Activated CD4-positive, alpha-beta memory T cell treated with anti-CD3 and anti-CD28 coated beads for 36 hours (primary cell): ENCODE measurements around the gene ELP4. TPM values are rescaled to one million over a fixed set of nuclear protein-coding genes. Genes with fewer than 3 reads are reported as not detected.

ENCODE experiments used
- CTCF ChIA-PET: fragments of 350-600 bp; sonication (Branson Sonifier 250); formaldehyde crosslinking; loops from one replicate; lab custom pipeline; 2021; ENCODE audit warnings: antibody characterized with exemption, inconsistent platforms; lab: Charles Lee
- POLR2A ChIA-PET: fragments of 350-600 bp; sonication (Branson Sonifier 250); formaldehyde crosslinking; loops from one replicate; lab custom pipeline; 2021; ENCODE audit warnings: antibody characterized with exemption; lab: Charles Lee
- DNase-seq: peaks from one replicate; pipeline ENCODE4 v3.0.0-alpha.2; 2020
- H3K27ac Mint-ChIP-seq: one replicate; pipeline ENCODE4 v1.8.0; 2021; ENCODE audit warnings: mixed read lengths
- H3K27me3 Mint-ChIP-seq: one replicate; pipeline ENCODE4 v1.8.0; 2021; ENCODE audit warnings: mixed read lengths
- H3K36me3 Mint-ChIP-seq: one replicate; pipeline ENCODE4 v1.8.0; 2021; ENCODE audit warnings: mixed read lengths
- H3K4me1 Mint-ChIP-seq: one replicate; pipeline ENCODE4 v1.8.0; 2021; ENCODE audit warnings: low read depth, mixed read lengths
- H3K4me3 Mint-ChIP-seq: one replicate; pipeline ENCODE4 v1.8.0; 2021; ENCODE audit warnings: mild to moderate bottlenecking, mixed read lengths
- H3K9me3 Mint-ChIP-seq: one replicate; pipeline ENCODE4 v1.8.0; 2021; ENCODE audit warnings: mixed read lengths
- intact Hi-C: fragments of 100-400 bp; cut with micrococcal nuclease; formaldehyde crosslinking; loops from one replicate; pipeline ENCODE4 v1.15.1; 2023
- total RNA-seq, 2 experiments: library from RNA; stranded (reverse); gene quantifications; one replicate each; pipeline ENCODE4 v1.2.3, GENCODE V29; 2021

The ELP4 gene
- total RNA-seq, 2 experiments from 2014 or later: 18.3 to 18.5 TPM

DNA sequence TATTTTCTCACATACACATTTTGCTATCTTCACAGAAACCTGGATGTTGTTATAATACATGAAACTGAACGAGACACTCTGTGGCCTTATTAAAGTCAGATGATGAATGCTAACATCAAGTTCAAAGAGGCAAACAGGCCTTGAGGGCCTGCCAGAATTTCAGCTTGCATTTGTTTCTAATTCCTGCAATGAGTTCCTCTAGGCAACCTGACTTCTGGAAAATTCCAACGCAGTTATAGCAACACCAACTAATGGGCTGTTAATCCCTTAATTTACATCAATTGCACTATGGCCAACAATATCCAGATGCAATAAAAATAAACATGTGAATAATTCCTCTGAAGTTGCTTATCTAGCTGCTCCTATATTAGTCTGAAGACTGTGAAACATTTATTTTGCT, 282.5 kb downstream of the ELP4 start:
- intact Hi-C loops: no loop called here
- H3K4me3 Mint-ChIP-seq: no peak overlapping the region
- H3K27me3 Mint-ChIP-seq: peaks cover 38% of the 10 kb centered on the region
- no peak for DNase-seq
- H3K27ac Mint-ChIP-seq: no peak overlapping the region
- peaks cover 2% of the 10 kb centered on the region for H3K36me3 Mint-ChIP-seq
- H3K4me1 Mint-ChIP-seq: peaks cover 4% of the 10 kb centered on the region
- CTCF ChIA-PET: no interaction called here
- H3K9me3 Mint-ChIP-seq: no peaks in the 10 kb centered on the region
- POLR2A ChIA-PET: no interaction called here

DNA sequence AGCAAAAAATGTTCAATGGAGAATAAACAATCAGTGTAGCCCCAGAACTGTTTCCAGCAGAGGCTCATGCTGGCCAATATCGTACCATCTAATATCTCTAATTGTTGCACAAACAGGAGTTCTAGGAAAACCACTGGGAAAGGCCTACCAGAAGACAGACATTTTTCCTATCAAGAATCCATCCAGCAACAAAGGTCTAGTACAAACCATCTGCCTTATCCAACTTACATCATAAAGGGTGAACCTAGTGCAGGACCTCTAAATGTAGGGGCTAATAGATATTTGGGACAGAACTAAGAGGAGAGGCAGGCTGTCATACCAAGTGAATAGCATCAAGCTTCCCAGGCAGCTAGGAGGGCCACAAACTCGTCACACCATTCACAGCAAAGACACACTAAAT, 282.9 kb downstream of the ELP4 start:
- CTCF ChIA-PET: no interaction called here
- peaks cover 2% of the 10 kb centered on the region for H3K36me3 Mint-ChIP-seq
- no peaks in the 10 kb centered on the region for H3K9me3 Mint-ChIP-seq

DNA sequence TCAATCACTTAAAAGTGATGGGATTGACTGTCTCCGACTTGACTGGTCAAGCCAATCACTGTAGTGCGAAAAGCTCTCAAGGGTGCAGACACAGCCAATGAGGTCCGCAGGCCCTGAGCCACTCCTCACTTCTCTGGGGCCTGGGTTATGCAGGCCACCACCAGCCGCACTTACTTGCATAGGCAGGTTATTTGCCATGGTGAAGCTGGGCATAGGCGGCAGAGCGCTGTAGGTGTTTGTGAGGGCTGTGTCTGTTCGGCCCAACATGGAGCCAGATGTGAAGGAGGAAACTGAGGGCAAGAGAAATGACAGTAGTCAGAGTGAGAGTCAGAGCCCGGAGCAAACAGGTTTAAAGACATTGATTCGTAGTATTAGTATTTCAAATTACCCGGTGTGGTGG, 283.7 kb downstream of the ELP4 start:
- Mint-ChIP-seq H3K36me3 (peaks cover 5% of the 10 kb centered on the region), H3K9me3 (no peaks in the 10 kb centered on the region), H3K4me3 (no peak overlapping the region), H3K27me3 (peaks cover 45% of the 10 kb centered on the region), H3K27ac (no peak overlapping the region), H3K4me1 (peaks cover 11% of the 10 kb centered on the region)
- no peak for DNase-seq
- CTCF ChIA-PET: no interaction called here
- POLR2A ChIA-PET: no interaction called here
- intact Hi-C loops: no loop called here

More for the DNA sequence above, 282.9 kb downstream of the ELP4 start:
- H3K4me3 Mint-ChIP-seq: no peak overlapping the region
- intact Hi-C loops: no loop called here
- no peak for DNase-seq
- POLR2A ChIA-PET: no interaction called here
- peaks cover 40% of the 10 kb centered on the region for H3K27me3 Mint-ChIP-seq
- H3K27ac Mint-ChIP-seq: no peak overlapping the region
- peaks cover 7% of the 10 kb centered on the region for H3K4me1 Mint-ChIP-seq

DNA sequence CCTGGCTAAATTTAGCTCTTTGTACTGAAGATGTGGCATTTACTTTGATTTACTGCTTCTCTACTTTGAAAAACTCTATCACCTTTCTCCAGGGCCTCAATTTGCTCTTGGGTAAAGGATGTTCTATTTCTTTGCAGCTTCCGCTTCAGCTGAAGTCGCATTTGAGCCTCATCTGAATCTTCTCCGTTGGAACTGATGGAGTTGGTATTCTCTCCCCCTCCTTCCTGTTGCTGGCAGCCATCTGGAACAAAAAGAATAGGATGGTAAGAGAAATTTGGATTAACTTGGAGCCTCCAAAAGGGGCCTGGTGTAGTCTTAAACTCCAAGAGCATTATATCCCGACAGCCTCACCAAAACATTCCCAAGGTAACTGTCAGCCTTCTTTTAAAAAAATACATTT, 285.0 kb downstream of the ELP4 start:
- peaks cover 54% of the 10 kb centered on the region for H3K27me3 Mint-ChIP-seq
- H3K9me3 Mint-ChIP-seq: no peaks in the 10 kb centered on the region
- H3K4me1 Mint-ChIP-seq: peaks cover 21% of the 10 kb centered on the region
- intact Hi-C loops: no loop called here
- peaks cover 6% of the 10 kb centered on the region for H3K36me3 Mint-ChIP-seq
- POLR2A ChIA-PET: no interaction called here
- H3K4me3 Mint-ChIP-seq: no peak overlapping the region
- H3K27ac Mint-ChIP-seq: no peak overlapping the region
- no peak for DNase-seq
- CTCF ChIA-PET: no interaction called here

DNA sequence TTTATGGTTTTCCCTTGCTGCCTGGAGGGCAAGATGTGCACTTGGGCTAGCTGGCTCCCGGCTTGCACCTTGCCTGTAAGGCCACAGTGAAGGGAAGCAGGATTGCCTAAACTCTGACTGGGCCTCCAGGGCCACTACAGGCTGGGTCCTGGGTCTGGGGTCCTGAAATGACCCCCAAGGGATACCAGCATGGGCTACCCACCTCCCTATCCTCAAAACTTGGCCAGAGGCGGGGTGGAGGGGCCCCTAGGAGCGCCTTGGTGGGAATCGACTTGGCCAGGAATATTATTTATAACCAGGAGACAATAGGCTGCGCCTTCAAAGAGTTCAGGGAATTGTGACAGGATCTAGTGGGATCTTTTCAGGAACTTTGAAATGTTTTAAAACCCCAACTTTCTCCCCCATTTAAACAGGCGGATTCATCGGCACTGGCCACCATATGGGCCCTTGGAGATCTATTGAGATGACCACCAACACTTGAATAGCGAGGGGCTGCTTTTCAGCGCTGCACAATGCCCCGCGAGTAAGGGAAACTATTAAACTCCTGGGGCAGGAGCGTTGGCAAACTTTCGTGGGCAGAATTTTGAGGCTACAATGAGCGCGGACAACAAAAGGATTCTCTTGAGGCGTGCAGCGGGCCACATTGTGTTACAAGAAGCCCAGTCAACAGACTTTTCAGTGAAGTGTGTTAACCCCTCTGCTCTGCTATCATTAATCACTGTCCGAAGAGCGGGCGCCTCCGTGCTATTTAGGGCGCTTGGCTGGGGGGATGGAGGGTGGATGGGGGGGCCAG, 286.3 kb downstream of the ELP4 start:
- H3K36me3 Mint-ChIP-seq: peaks cover 18% of the 10 kb centered on the region
- H3K4me3 Mint-ChIP-seq: no peak overlapping the region
- peaks cover 59% of the 10 kb centered on the region for H3K27me3 Mint-ChIP-seq
- ChIA-PET POLR2A (no interaction called here), CTCF (no interaction called here)
- DNase-seq: no peak
- peaks cover 5% of the 10 kb centered on the region for H3K9me3 Mint-ChIP-seq
- intact Hi-C loops: loop anchor here (5.0 kb wide), 1 partner anchor 399 kb away; no protein-coding TSS in a partner anchor
- no peak overlapping the region for H3K27ac Mint-ChIP-seq
- H3K4me1 Mint-ChIP-seq: peaks cover 30% of the 10 kb centered on the region

DNA sequence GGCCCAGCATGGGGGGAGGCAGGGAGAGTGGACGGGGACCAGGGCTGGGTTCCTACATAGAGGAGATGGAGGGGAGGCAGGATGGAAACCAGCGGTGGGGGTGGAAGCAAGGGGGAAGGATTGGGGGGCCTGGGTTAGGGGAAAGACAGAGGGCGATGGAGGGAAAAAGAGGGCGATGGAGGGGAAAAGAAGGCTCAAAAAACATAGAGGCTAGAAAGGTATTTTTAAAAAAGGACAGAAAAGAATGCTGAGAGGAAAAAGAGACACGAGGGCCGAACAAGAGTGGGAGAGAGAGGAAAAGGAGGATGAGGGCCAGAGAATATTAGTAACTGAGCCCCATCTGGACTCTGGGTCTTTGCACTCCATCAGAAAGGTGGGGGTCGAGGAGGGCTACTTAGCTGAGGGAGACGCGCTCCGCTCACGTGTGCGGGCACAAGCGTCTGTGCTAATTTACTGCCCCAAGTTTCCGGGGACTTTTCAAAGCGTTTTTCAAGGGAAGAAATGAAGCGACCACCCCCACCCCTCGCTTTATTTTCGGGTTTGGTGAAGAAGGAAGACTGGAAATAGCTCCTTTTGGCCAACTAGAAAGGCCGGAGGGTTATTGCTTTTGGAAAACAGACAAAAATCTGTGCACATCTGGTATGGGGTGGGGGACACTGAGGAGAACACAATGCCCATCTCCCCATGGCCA, 287.1 kb downstream of the ELP4 start:
- ChIA-PET POLR2A (no interaction called here), CTCF (no interaction called here)
- H3K4me3 Mint-ChIP-seq: no peak overlapping the region
- H3K4me1 Mint-ChIP-seq: peaks cover 30% of the 10 kb centered on the region
- H3K36me3 Mint-ChIP-seq: peaks cover 23% of the 10 kb centered on the region
- peaks cover 5% of the 10 kb centered on the region for H3K9me3 Mint-ChIP-seq
- intact Hi-C loops: loop anchor here (5.0 kb wide), 1 partner anchor 399 kb away; no protein-coding TSS in a partner anchor
- no peak for DNase-seq
- no peak overlapping the region for H3K27ac Mint-ChIP-seq
- peaks cover 61% of the 10 kb centered on the region for H3K27me3 Mint-ChIP-seq

DNA sequence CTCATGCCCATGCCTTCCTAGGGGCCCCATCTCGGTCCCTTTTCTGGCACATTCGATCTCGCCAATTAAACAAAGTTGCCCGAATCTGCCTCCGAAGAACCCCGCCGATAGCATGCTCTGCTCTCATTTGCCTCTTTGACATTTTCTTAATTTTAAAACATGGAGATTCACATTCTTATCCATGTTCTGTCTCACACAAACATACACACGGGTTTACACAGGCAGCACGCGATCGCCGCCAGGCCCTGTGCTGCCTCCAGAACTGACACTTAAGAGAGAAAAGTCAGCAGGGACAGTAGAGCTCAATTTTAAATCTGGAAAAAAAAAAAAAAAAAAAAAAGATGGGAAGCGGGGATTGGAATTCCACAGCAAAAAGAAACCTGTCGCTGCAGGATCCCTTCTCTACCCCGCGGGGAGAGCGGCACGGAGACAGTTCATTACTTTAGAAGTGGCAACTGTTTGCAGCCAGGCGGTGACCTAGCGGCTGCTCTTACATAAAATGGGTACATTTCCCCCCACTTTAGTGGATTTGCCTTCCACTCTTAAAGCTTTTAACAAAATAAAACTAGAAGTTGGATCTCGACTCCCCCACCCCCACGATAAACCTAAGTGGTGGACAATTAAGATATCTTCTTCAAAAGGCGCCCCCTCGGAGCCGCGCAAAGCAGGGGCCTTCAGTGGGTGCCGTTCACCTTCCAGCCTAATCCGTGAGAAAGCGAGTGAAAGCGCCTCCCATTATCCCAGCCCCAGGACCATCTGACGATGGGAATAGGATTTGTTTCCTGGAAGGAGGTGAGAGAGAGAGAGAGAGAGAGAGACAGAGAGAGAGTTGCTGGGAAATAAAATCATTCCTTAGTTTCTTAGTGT, 287.9 kb downstream of the ELP4 start:
- intact Hi-C loops: loop anchor here (5.0 kb wide), 1 partner anchor 400 kb away; no protein-coding TSS in a partner anchor
- Mint-ChIP-seq H3K4me1 (peaks cover 30% of the 10 kb centered on the region), H3K27ac (no peak overlapping the region), H3K4me3 (peak overlapping the region; percentile 16), H3K36me3 (peaks cover 23% of the 10 kb centered on the region), H3K9me3 (peaks cover 5% of the 10 kb centered on the region), H3K27me3 (peaks cover 65% of the 10 kb centered on the region)
- ChIA-PET CTCF (no interaction called here), POLR2A (interaction anchor here (0.7 kb wide), 1 partner anchor 30 kb away, joined by 3 read pairs; no protein-coding TSS in a partner anchor)
- DNase-seq: no peak

DNA sequence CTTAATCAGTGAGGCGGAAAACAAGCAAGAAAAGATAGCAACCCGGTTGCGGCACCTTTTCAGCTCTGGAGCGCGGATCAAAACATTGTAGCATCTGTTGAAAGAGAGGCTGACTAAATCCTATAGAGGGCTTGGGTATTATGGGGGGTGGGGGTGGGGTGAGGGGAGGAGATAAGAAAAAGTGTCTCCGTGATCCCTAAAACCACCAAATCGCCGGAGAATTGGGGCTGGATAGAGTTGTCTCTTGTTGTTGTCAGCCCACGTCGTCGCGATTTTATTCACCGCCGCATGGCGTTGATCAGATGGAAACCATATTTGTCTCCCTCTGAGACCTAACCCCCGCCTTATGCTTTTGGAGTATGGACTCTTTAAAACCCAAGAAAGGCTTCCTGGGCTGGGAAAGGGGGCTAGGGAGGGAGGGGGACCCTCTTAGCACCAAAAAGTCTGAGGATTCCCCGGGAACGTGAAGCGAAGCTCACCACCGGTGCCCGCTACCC, 288.5 kb downstream of the ELP4 start:
- intact Hi-C loops: loop anchor here (5.0 kb wide), 1 partner anchor 401 kb away; no protein-coding TSS in a partner anchor

DNA sequence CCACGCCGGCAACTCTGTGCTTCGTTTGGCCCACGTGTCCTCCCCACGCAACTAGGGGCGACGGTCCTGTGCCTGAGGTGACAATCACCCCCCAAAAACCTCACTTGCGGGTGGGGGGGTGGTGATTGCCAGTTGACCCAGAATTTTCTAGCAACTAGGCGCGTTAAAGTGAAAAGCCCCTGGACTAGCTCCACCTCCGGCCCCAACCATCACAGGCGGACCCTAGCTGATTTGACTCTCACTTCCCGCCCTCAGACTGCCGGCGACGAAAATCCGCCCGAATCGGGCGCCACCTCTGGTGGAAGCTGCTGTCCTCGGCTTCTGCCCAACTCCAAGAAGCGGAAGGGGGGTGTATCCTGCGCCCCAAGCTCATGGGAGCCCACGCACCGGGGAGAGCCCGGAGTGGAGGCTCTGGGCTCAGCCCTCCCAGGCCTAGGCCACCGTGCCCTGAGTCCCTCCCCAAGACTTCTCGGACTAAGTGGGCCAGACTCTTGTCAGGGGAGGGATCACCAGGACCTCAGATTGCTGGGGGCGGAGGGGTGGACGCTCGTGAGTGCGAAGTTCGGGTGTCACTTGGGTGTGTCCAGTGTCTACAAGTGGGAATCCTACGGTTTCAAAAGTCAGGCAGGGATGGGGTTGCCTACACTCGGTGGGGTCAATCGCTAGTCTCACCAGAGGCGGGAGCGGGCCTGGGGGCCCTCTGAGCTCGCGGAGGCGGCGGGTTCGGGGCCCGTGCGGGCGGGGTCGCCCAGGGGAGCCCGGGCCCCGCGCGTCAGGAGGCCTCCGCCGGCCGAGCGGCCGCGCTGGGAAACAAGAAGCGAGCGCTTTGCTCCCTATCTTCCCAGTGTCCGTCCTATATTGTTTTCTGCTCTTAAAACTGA, 289.2 kb downstream of the ELP4 start:
- POLR2A ChIA-PET: interaction anchor here (0.7 kb wide), 1 partner anchor 28 kb away, joined by 3 read pairs; no protein-coding TSS in a partner anchor
- Mint-ChIP-seq H3K36me3 (peaks cover 23% of the 10 kb centered on the region), H3K4me3 (peak overlapping the region; percentile 8), H3K27ac (no peak overlapping the region), H3K4me1 (peaks cover 36% of the 10 kb centered on the region), H3K9me3 (peaks cover 7% of the 10 kb centered on the region), H3K27me3 (peaks cover 76% of the 10 kb centered on the region)
- CTCF ChIA-PET: no interaction called here
- intact Hi-C loops: loop anchor here (5.0 kb wide), 1 partner anchor 401 kb away; no protein-coding TSS in a partner anchor
- peak; percentile 53 for DNase-seq

More for the DNA sequence above, 288.5 kb downstream of the ELP4 start:
- Mint-ChIP-seq H3K4me1 (peaks cover 30% of the 10 kb centered on the region), H3K36me3 (peaks cover 23% of the 10 kb centered on the region), H3K27ac (no peak overlapping the region), H3K4me3 (peak overlapping the region; percentile 16), H3K27me3 (peaks cover 69% of the 10 kb centered on the region), H3K9me3 (peaks cover 5% of the 10 kb centered on the region)
- no peak for DNase-seq
- CTCF ChIA-PET: no interaction called here
- POLR2A ChIA-PET: interaction anchor here (0.7 kb wide), 1 partner anchor 29 kb away, joined by 3 read pairs; no protein-coding TSS in a partner anchor

DNA sequence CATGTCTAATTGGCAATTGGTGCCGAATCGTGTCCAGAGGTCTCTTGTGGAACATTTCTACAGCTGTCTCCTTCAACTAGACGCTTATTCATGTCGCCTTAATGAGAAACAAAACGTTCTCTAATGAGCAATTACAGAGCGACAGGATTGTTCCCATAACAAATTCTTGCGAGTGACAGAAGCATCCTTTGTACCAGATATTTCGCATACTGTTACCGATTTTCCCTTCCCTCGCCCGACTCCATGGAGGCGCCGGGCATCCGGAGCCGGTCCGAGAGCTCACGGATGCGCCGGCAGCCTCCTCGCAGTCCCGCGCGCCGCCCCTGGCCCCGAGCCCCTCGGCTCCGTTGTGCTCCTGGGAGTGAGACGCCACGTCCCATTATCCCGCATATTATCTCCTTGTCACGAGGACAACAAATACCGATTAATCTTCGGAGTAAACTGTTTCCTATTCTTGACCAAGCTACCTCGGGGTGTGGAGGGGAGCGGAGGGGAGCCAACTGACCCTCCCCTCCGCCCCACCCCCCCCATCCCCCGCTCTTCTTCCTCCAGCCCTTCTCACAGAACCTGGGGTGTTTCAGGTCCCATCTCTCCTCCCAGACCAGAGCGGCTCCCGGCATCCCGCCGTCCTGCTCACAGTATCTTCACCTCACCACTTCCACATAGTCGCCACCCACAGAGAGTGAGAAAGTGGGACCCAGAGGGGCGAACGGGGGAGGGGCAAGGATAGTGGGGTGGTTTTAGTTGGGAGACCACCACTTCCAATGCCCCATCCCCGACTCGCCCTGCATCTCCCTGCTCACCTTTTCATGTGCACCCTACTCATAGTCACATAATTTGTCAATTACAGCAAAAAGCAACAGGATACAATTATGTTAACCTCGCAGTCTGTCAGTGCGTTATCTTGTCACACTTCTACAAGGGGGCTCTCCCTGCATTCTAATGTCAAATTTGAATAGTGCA, 290.1 kb downstream of the ELP4 start:
- Mint-ChIP-seq H3K9me3 (peaks cover 7% of the 10 kb centered on the region), H3K36me3 (peaks cover 23% of the 10 kb centered on the region), H3K27ac (peak overlapping the region; percentile 29), H3K4me3 (no peak overlapping the region), H3K4me1 (peaks cover 44% of the 10 kb centered on the region), H3K27me3 (peaks cover 77% of the 10 kb centered on the region)
- POLR2A ChIA-PET: no interaction called here
- CTCF ChIA-PET: no interaction called here
- intact Hi-C loops: loop anchor here (2.0 to 5.0 kb wide), 3 partner anchors 15 to 638 kb away; partner anchors contain the start of gene WT1
- DNase-seq: no peak
